GM18861 (cell line): Measurements from ENCODE around the gene TESMIN.

Experiments used
- ATAC-seq: cut with Tn5 transposase; IDR thresholded peaks from one replicate; pipeline ENCODE4 v1.9.1; 2021; ENCODE audit not compliant: unreplicated experiment

Gene TESMIN

GRCh38 chr11:68685656-68686380, 65.5 kb downstream of the TESMIN start:
- ATAC-seq: no peak

GRCh38 chr11:68684385-68685356, 66.6 kb downstream of the TESMIN start, which contains the start of gene GAL:
TSS of gene GAL (plus strand) at chr11:68684544. CDS start at chr11:68684924, 380 bp downstream.
- no peak for ATAC-seq

- ATAC-seq: no peak
Observed at GRCh38 chr11:68683536-68684384, 67.6 kb downstream of the TESMIN start.

- no peak for ATAC-seq
Observed at GRCh38 chr11:68683121-68683520, 68.2 kb downstream of the TESMIN start.

GRCh38 chr11:68682531-68682961, 68.8 kb downstream of the TESMIN start:
- no peak for ATAC-seq

- ATAC-seq: no peak
Observed at GRCh38 chr11:68680541-68681231, 70.6 kb downstream of the TESMIN start.

- no peak for ATAC-seq
Observed at GRCh38 chr11:68678031-68678441, 73.3 kb downstream of the TESMIN start.

- no peak for ATAC-seq
Observed at GRCh38 chr11:68677432-68677831, 73.9 kb downstream of the TESMIN start.

- ATAC-seq: no peak
Observed at GRCh38 chr11:68674461-68674860, 76.9 kb downstream of the TESMIN start.

GRCh38 chr11:68673991-68674390, 77.3 kb downstream of the TESMIN start:
- no peak for ATAC-seq

GRCh38 chr11:68673306-68673945, 77.9 kb downstream of the TESMIN start:
- ATAC-seq: no peak

- no peak for ATAC-seq
Observed at GRCh38 chr11:68670208-68670992, 80.9 kb downstream of the TESMIN start.

- ATAC-seq: no peak
Observed at GRCh38 chr11:68669301-68670090, 81.8 kb downstream of the TESMIN start.

- ATAC-seq: no peak
Observed at GRCh38 chr11:68667511-68668500, 83.5 kb downstream of the TESMIN start.

- ATAC-seq: no peak
Observed at GRCh38 chr11:68666849-68667248, 84.5 kb downstream of the TESMIN start.

GRCh38 chr11:68665436-68665835, 85.9 kb downstream of the TESMIN start:
- ATAC-seq: no peak

- ATAC-seq: no peak
Observed at GRCh38 chr11:68664906-68665305, 86.4 kb downstream of the TESMIN start.
